ENCODE results near the gene RNF32.

RNF32 gene

GRCh38 chr7:156665101-156665500 lies 24.5 kb downstream of the RNF32 start:
- TF ChIP-seq NFIC (IDR thresholded peaks at IDR 0.05) (no peak), ZBTB7A (IDR thresholded peaks at IDR 0.05; ENCODE audit: low read depth) (no peak), TCF12 (IDR thresholded peaks at IDR 0.05; ENCODE audit: low read depth) (no peak), FOXM1 (IDR thresholded peaks at IDR 0.05; ENCODE audit: borderline replicate concordance, low read depth) (no peak), REST (IDR thresholded peaks at IDR 0.05; ENCODE audit: low read depth) (no peak), EP300 (IDR thresholded peaks at IDR 0.05; ENCODE audit: borderline replicate concordance) (no peak), MAX (IDR thresholded peaks at IDR 0.05) (no peak), YY1 (IDR thresholded peaks at IDR 0.05; ENCODE audit: low read depth) (no peak), RAD21 (IDR thresholded peaks at IDR 0.05; ENCODE audit: low read depth) (no peak), EGR1 (IDR thresholded peaks at IDR 0.05) (no peak), TAF1 (IDR thresholded peaks at IDR 0.05; ENCODE audit: low read depth) (no peak), TEAD4 (IDR thresholded peaks at IDR 0.05) (no peak), USF1 (IDR thresholded peaks at IDR 0.05) (no peak)

- TF ChIP-seq USF1 (IDR thresholded peaks at IDR 0.05) (no peak), EGR1 (IDR thresholded peaks at IDR 0.05) (no peak), MAX (IDR thresholded peaks at IDR 0.05) (no peak), REST (IDR thresholded peaks at IDR 0.05; ENCODE audit: low read depth) (no peak), CREB1 (IDR thresholded peaks at IDR 0.05; ENCODE audit: low read depth) (no peak), RAD21 (IDR thresholded peaks at IDR 0.05; ENCODE audit: low read depth) (no peak), NFIC (IDR thresholded peaks at IDR 0.05) (no peak), TCF12 (IDR thresholded peaks at IDR 0.05; ENCODE audit: low read depth) (no peak), TEAD4 (IDR thresholded peaks at IDR 0.05) (no peak), EP300 (IDR thresholded peaks at IDR 0.05; ENCODE audit: borderline replicate concordance) (no peak), FOXM1 (IDR thresholded peaks at IDR 0.05; ENCODE audit: borderline replicate concordance, low read depth) (no peak), ZBTB7A (IDR thresholded peaks at IDR 0.05; ENCODE audit: low read depth) (no peak), CEBPB (IDR thresholded peaks at IDR 0.05) (no peak), TAF1 (IDR thresholded peaks at IDR 0.05; ENCODE audit: low read depth) (no peak), YY1 (IDR thresholded peaks at IDR 0.05; ENCODE audit: low read depth) (no peak)
These were observed 26.0 kb downstream of the RNF32 start for GRCh38 chr7:156666368-156667109.

GRCh38 chr7:156667110-156667426 lies 26.5 kb downstream of the RNF32 start:
- TF ChIP-seq RAD21 (IDR thresholded peaks at IDR 0.05; ENCODE audit: low read depth), result no peak
- TF ChIP-seq TCF12 (IDR thresholded peaks at IDR 0.05; ENCODE audit: low read depth), result no peak
- no peak for TF ChIP-seq CEBPB (IDR thresholded peaks at IDR 0.05)
- TF ChIP-seq FOXM1 (IDR thresholded peaks at IDR 0.05; ENCODE audit: borderline replicate concordance, low read depth), result no peak
- TF ChIP-seq ZBTB7A (IDR thresholded peaks at IDR 0.05; ENCODE audit: low read depth), result no peak
- no peak for TF ChIP-seq EGR1 (IDR thresholded peaks at IDR 0.05)
- TF ChIP-seq CREB1 (IDR thresholded peaks at IDR 0.05; ENCODE audit: low read depth), result no peak
- no peak for TF ChIP-seq REST (IDR thresholded peaks at IDR 0.05; ENCODE audit: low read depth)
- no peak for TF ChIP-seq YY1 (IDR thresholded peaks at IDR 0.05; ENCODE audit: low read depth)
- no peak for TF ChIP-seq MAX (IDR thresholded peaks at IDR 0.05)
- TF ChIP-seq EP300 (IDR thresholded peaks at IDR 0.05; ENCODE audit: borderline replicate concordance), result no peak
- no peak for TF ChIP-seq TAF1 (IDR thresholded peaks at IDR 0.05; ENCODE audit: low read depth)
- TF ChIP-seq NFIC (IDR thresholded peaks at IDR 0.05), result no peak
- no peak for TF ChIP-seq USF1 (IDR thresholded peaks at IDR 0.05)
- no peak for TF ChIP-seq TEAD4 (IDR thresholded peaks at IDR 0.05)

Data from Ishikawa (cell line).